Measurements from ENCODE around the gene LRRC38. TPM values are rescaled to one million over a fixed set of nuclear protein-coding genes. Genes with fewer than 3 reads are reported as not detected.
"Not testable (repeated sequence)": the region's sequence is repeated elsewhere in the genome, so short reads cannot be mapped to it uniquely, and the experiment has no call there.

LRRC38 gene
- total RNA-seq, 3 donors from 2014 or later, result not detected

DNA sequence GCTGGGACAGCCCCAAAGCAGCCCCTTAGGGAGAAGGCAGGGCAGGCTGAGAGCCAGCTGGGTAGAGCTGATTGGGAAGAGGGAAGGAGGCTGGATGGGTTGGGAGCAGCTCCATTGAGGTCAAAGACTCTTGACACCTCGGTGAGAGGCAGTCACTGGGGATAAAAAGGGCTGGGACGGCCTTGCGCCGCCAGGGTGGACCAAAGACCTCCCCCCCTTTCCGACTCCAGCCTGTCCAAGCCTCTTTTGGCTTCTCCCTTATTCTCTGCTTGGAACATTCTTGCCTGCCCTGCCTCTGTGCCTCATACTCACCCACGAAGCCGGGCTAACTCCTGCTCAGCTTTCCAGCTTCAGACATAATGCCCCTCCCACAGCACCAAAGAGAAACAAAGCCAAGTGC, 51.1 kb downstream of the LRRC38 start:
- DNase-seq, result no peak
- Mint-ChIP-seq H3K27me3 (ENCODE audit: low read depth) (peaks cover 3% of the 10 kb centered on the region), H3K4me3 (no peak overlapping the region), H3K9me3 (no peaks in the 10 kb centered on the region), H3K4me1 (ENCODE audit: low read depth) (no peaks in the 10 kb centered on the region), H3K36me3 (ENCODE audit: insufficient read depth) (no peaks in the 10 kb centered on the region)
- no peak for ATAC-seq

DNA sequence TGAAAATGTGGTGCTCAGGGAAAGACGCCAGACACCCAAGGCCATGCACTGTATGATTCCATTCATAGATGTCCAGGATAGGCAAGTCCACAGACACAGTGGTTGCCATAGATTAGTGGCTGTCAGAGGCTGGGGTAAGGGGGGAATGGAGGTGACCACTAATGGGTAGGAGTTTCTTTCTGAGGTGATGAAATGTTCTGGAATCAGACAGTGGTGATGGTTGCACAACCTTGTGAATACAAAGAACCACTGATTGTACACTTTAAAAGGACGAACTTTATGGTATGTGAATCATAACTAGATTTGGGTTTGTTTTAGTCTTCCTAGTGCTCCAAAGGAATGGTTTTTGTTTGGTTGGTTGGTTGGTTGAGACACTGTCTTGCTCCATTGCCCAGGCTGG, 51.8 kb downstream of the LRRC38 start:
- ATAC-seq (no peak), DNase-seq (no peak)
- H3K36me3 Mint-ChIP-seq (ENCODE audit: insufficient read depth), result no peaks in the 10 kb centered on the region
- H3K9me3 Mint-ChIP-seq, result no peaks in the 10 kb centered on the region
- peaks cover 3% of the 10 kb centered on the region for H3K27me3 Mint-ChIP-seq (ENCODE audit: low read depth)
- H3K4me3 Mint-ChIP-seq, result no peak overlapping the region
- H3K4me1 Mint-ChIP-seq (ENCODE audit: low read depth), result no peaks in the 10 kb centered on the region

DNA sequence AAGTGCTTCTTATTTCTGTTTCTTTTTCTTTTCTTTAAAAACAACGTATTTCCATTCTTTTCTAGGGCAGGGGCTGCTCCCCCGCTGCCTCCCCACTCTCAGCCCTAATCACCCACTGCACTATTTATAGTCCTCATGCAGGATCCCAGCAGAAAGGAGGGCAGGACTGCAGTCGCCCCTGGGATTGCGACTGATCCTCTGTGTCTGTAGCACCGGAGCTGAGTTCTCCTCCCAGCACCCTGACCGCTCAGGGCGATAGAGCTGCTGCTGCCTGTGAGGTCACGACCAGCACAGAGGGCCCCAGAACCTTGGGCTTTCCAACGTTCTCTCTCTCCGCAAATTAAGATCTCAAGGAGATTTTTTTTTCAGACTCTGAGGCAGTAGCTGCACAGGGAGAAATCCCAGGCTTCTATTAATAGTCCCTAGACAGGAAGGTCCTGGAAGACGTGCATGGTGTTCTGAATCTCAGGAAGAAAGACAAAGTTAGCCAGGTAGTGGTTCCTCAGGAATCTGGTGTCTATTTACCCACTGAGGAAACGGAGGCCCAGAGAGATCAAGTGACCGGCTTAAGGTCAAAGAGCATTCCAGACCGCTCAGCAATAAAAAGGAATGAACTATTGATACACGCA, 56.8 kb downstream of the LRRC38 start:
- H3K36me3 Mint-ChIP-seq (ENCODE audit: insufficient read depth), result no peaks in the 10 kb centered on the region
- peaks cover 6% of the 10 kb centered on the region for H3K27me3 Mint-ChIP-seq (ENCODE audit: low read depth)
- DNase-seq (no peak), ATAC-seq (no peak)
- H3K9me3 Mint-ChIP-seq, result no peaks in the 10 kb centered on the region
- no peak overlapping the region for H3K4me3 Mint-ChIP-seq
- no peaks in the 10 kb centered on the region for H3K4me1 Mint-ChIP-seq (ENCODE audit: low read depth)

DNA sequence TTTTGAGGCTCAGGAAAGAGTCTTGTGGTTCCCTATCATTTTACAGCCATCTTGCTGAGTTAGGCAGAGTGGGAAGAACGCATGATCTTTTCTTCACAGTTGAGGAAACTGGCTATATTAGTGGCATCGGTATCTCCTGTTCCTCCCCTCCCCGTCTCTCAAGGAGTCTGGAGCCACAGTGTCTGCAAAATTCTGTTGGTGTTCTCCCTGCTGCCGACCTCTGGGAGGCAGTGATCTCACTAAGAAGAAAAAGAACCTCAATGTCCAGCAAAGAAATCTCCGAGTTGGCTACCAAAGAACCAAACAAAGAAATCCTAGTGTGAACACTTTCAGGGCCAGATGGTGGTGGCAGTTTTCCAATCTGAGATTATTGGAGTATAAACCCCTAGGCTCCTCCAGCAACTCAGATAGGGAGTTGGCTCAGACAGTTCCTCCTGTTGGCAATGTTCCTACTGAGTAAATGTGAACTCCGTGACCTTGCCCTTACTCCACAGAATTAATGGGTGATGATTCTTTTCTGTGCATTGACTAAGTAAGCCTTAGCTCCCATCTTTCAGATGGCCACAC, 62.3 kb downstream of the LRRC38 start:
- ATAC-seq, result no peak
- Mint-ChIP-seq H3K4me1 (ENCODE audit: low read depth) (no peaks in the 10 kb centered on the region), H3K36me3 (ENCODE audit: insufficient read depth) (no peaks in the 10 kb centered on the region), H3K4me3 (no peak overlapping the region), H3K9me3 (no peaks in the 10 kb centered on the region), H3K27me3 (ENCODE audit: low read depth) (peaks cover 3% of the 10 kb centered on the region)
- no peak for DNase-seq

DNA sequence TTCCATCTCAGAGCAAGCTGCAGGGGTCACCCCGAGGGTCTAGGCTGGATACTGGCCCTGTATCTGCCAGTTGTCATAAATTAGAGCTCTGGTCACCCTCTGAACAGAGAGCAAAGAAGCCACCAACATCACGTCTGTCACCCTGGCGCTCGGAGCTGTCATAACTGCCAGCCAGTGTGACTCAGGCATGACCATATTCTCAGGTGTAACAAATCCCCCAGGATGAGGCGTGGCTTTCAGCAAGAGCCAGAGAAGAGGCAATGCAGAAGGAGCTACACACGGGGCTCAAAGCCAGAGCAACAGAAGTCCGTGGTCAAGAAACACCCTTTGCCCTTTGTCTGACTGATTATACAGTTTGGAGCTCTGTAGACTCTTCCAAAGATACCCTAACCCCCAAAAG, 63.6 kb downstream of the LRRC38 start:
- H3K27me3 Mint-ChIP-seq (ENCODE audit: low read depth), result no peaks in the 10 kb centered on the region
- no peak for ATAC-seq
- DNase-seq, result no peak
- no peaks in the 10 kb centered on the region for H3K36me3 Mint-ChIP-seq (ENCODE audit: insufficient read depth)
- H3K9me3 Mint-ChIP-seq, result no peaks in the 10 kb centered on the region
- H3K4me3 Mint-ChIP-seq, result no peak overlapping the region
- H3K4me1 Mint-ChIP-seq (ENCODE audit: low read depth), result no peaks in the 10 kb centered on the region

DNA sequence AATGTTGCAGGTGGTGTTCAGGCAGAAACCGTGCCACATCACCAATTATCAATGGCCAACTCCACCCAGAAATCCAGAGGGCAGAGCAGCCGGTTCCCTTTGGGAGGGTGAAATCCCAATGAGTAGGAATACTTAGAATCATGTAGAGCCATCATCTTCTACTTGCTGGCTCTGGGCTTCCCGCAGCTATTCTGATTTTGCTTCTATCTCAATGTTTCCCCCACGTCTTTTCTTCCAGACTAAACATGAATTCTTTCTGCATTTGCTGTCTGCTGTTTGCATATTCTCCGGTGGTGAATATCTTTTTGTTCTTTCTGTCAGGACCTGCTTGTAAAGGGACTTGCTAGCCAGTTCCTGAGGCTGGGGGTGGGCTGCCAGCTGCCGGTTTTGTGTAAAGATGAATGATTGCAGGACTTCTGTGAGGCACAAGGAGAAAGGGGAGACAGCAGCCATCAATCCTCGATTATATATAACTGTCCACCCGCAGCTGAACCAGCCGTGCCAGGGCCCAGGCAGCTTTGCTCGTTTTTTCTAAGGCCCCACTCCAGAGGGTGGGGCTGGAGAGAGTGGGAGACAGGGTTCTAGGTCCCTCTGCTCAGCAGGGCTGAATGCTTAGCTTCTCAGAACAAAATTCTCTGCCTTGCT, 70.3 kb downstream of the LRRC38 start:
- H3K27me3 Mint-ChIP-seq (ENCODE audit: low read depth), result no peaks in the 10 kb centered on the region
- ATAC-seq (no peak), DNase-seq (no peak)
- no peaks in the 10 kb centered on the region for H3K36me3 Mint-ChIP-seq (ENCODE audit: insufficient read depth)
- H3K9me3 Mint-ChIP-seq, result no peaks in the 10 kb centered on the region
- H3K4me3 Mint-ChIP-seq, result no peak overlapping the region
- H3K4me1 Mint-ChIP-seq (ENCODE audit: low read depth), result no peaks in the 10 kb centered on the region

DNA sequence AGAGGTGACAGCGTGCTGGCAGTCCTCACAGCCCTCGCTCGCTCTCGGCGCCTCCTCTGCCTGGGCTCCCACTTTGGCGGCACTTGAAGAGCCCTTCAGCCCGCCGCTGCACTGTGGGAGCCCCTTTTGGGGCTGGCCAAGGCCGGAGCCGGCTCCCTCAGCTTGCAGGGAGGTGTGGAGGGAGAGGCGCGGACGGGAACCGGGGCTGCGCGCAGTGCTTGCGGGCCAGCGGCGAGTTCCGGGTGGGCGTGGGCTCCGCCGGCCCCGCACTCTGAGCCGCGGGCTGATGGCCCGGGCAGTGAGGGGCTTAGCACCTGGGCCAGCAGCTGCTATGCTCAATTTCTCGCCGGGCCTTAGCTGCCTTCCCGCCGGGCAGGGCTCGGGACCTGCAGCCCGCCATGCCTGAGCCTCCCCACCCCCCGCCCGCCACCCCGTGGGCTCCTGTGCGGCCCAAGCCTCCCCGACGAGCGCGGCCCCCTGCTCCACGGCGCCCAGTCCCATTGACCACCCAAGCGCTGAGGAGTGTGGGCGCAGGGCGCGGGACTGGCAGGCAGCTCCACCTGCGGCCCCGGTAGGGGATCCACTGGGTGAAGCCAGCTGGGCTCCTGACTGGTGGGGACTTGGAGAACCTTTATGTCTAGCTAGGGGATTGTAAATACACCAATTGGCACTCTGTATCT, 74.6 kb downstream of the LRRC38 start:
- DNase-seq, ATAC-seq: not testable (repeated sequence)

DNA sequence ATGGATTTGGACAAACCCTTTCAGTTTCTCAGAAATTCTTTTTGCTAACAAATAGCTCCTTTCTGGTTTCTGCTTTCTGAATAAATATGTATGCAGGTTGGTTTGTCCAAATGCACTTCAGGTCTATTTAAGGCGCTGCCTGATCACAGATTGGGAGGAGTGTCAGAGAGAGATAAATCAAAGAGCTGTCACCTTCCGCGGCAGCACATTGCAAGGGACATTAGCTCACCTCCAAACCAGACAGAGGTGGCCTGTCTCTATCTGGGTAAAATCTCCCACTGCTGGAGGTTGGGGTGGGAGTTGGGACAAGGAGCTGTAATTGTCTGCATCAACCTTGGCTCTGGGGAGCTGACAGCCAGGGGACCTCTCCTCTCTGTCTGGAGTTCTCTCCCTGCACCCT, 78.3 kb downstream of the LRRC38 start:
- no peak overlapping the region for H3K4me3 Mint-ChIP-seq
- DNase-seq (no peak), ATAC-seq (no peak)
- no peaks in the 10 kb centered on the region for H3K4me1 Mint-ChIP-seq (ENCODE audit: low read depth)
- H3K9me3 Mint-ChIP-seq, result no peaks in the 10 kb centered on the region
- H3K27me3 Mint-ChIP-seq (ENCODE audit: low read depth), result peaks cover 12% of the 10 kb centered on the region
- H3K36me3 Mint-ChIP-seq (ENCODE audit: insufficient read depth), result no peaks in the 10 kb centered on the region

More for the DNA sequence above, 74.6 kb downstream of the LRRC38 start:
- H3K4me1 Mint-ChIP-seq (ENCODE audit: low read depth); H3K36me3 Mint-ChIP-seq (ENCODE audit: insufficient read depth); H3K9me3 Mint-ChIP-seq; H3K4me3 Mint-ChIP-seq: not testable (repeated sequence)
- H3K27me3 Mint-ChIP-seq (ENCODE audit: low read depth), result peaks cover 12% of the 10 kb centered on the region

DNA sequence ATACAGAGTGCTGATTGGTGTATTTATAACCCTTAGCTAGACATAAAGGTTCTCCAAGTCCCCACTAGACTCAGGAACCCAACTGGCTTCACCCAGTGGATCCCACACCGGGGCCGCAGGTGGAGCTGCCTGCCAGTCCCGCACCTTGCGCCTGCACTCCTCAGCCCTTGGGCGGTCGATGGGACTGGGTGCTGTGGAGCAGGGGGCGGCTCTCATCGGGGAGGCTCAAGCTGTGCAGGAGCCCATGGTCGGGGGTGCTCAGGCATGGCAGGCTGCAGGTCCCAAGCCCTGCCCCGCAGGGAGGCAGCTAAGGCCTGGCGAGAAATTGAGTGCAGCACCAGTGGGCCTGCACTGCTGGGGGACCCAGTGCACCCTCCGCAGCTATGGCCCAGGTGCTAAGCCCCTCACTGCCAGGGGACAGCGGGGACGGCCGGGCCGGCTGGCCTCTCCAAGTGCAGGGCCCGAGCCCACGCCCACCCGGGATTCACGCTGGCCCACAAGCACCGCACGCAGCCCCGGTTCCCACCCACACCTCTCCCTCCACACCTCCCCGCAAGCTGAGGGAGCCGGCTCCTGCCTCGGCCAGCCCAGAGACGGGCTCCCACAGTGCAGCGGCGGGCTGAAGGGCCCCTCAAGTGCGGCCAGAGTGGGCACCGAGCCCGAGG, 80.0 kb downstream of the LRRC38 start:
- not testable (repeated sequence) for H3K4me3 Mint-ChIP-seq; H3K4me1 Mint-ChIP-seq (ENCODE audit: low read depth); H3K9me3 Mint-ChIP-seq; DNase-seq; H3K36me3 Mint-ChIP-seq (ENCODE audit: insufficient read depth); ATAC-seq
- peaks cover 12% of the 10 kb centered on the region for H3K27me3 Mint-ChIP-seq (ENCODE audit: low read depth)

DNA sequence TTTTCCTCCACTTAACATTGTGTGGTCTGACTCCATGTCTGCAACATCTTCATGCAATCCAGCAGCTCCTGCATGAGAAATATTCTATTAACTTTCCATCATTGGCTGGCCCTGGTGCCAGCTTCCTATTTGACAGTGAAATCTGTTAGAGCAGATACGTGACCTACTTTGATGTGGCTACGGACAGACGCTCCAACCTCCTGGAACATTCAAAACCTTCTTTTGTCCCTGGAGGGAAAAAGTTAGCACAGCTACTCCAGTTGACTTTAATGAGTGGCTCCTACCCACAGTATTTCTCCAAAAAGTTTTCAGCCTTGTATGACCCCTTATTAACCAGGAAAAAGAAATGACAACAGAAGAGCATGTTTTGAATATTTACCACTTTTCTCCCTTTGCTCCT, 81.6 kb downstream of the LRRC38 start:
- Mint-ChIP-seq H3K4me1 (ENCODE audit: low read depth) (no peaks in the 10 kb centered on the region), H3K4me3 (no peak overlapping the region)
- DNase-seq, result no peak

DNA sequence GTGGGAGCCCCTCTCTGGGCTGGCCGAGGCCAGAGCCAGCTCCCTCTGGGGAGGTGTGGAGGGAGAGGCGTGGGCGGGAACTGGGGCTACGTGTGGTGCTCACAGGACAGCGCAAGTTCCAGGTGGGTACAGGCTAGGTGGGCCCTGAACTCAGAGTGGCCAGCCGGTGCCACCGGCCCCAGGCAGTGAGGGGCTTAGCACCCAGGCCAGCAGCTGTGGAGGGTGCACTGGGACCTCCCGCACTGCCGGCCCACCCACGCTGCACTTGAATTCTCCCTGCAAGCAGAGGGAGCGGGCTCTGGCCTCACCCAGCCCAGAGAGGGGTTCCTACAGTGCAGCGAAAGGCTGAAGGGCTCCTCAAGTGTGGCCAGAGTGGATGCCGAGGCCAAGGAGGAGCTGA, 83.3 kb downstream of the LRRC38 start:
- Mint-ChIP-seq H3K4me1 (ENCODE audit: low read depth) (no peaks in the 10 kb centered on the region), H3K27me3 (ENCODE audit: low read depth) (peaks cover 3% of the 10 kb centered on the region), H3K36me3 (ENCODE audit: insufficient read depth) (no peaks in the 10 kb centered on the region), H3K4me3 (no peak overlapping the region), H3K9me3 (no peaks in the 10 kb centered on the region)
- ATAC-seq (no peak), DNase-seq (no peak)

More for the DNA sequence above, 81.6 kb downstream of the LRRC38 start:
- Mint-ChIP-seq H3K9me3 (no peaks in the 10 kb centered on the region), H3K27me3 (ENCODE audit: low read depth) (peaks cover 12% of the 10 kb centered on the region), H3K36me3 (ENCODE audit: insufficient read depth) (no peaks in the 10 kb centered on the region)
- no peak for ATAC-seq

Other genes with a start within 250 kb of the LRRC38 start
- not detected for gene PRAMEF8, start 228.9 kb downstream of the LRRC38 start, total RNA-seq
- gene PRAMEF33, start 210.5 kb downstream of the LRRC38 start, total RNA-seq, result not detected
- gene PRAMEF15, start 198.4 kb downstream of the LRRC38 start, total RNA-seq, result not detected
- gene PRAMEF14, start 166.9 kb downstream of the LRRC38 start, total RNA-seq, result not detected
- not detected for gene PRAMEF19, start 142.1 kb downstream of the LRRC38 start, total RNA-seq
- not detected for gene PRAMEF17, start 124.4 kb downstream of the LRRC38 start, total RNA-seq
- gene PRAMEF20, start 103.6 kb downstream of the LRRC38 start, total RNA-seq, result not detected
- gene PDPN, start 69.8 kb upstream of the LRRC38 start, total RNA-seq, result under 1 TPM in 1 of 3 donors, not detected in 2; 0.46 TPM
- 10 to 100 TPM; 39.7 to 44.5 (median 43.2) TPM for gene PRDM2, start 186.2 kb upstream of the LRRC38 start, total RNA-seq